Fibroblast of lung (primary cell): Measurements from ENCODE around the gene CCDC78.

Source experiments
- CTCF ChIP-seq, 2 donors: IDR thresholded peaks in 1 of 2; conservative IDR thresholded peaks in 1 of 2; 1 replicate in 1 of 2; 2 replicates in 1 of 2; pipeline ENCODE4 v1.5.1; 2011 to 2012; ENCODE audit warnings: low read length in 2 of 2, control low read depth in 1 of 2, inconsistent platforms in 1 of 2, low read depth in 1 of 2, mild to moderate bottlenecking in 1 of 2
- EZH2 ChIP-seq: IDR thresholded peaks from 2 replicates; pipeline ENCODE4 v1.5.1; 2012; ENCODE audit warnings: low read length, control low read depth, mild to moderate bottlenecking; ENCODE audit errors: missing control alignments

GRCh38 chr16:678209-678857, 47.9 kb downstream of the CCDC78 start:
- no peak for TF ChIP-seq CTCF (conservative IDR thresholded peaks at IDR 0.05 in 1 of 2, IDR thresholded peaks at IDR 0.05 in 1 of 2; ENCODE audit: low read depth in 1 of 2, low read length in 2 of 2)
- no peak for TF ChIP-seq EZH2
